ENCODE measurements around the gene CACNA2D4. TPM values are rescaled to one million over a fixed set of nuclear protein-coding genes. Genes with fewer than 3 reads are reported as not detected.

CACNA2D4 gene
- polyA plus RNA-seq, 3 donors, result 2.3 to 3.6 (median 2.5) TPM

GRCh38 chr12:1880153-1880845 lies 38.2 kb downstream of the CACNA2D4 start:
- no peak for DNase-seq (ENCODE audit: extremely low read depth in 1 of 11, low read depth in 9 of 11, low spot score in 4 of 11)

GRCh38 chr12:1879633-1880032 lies 38.8 kb downstream of the CACNA2D4 start:
- no peak for DNase-seq (ENCODE audit: extremely low read depth in 1 of 11, low read depth in 9 of 11, low spot score in 4 of 11)

GRCh38 chr12:1878695-1879094 lies 39.8 kb downstream of the CACNA2D4 start:
- no peak for DNase-seq (ENCODE audit: extremely low read depth in 1 of 11, low read depth in 9 of 11, low spot score in 4 of 11)

- no peak for DNase-seq (ENCODE audit: extremely low read depth in 1 of 11, low read depth in 9 of 11, low spot score in 4 of 11)
Measured at GRCh38 chr12:1878214-1878613, 40.2 kb downstream of the CACNA2D4 start.

GRCh38 chr12:1877169-1877878 lies 41.1 kb downstream of the CACNA2D4 start:
- DNase-seq (ENCODE audit: extremely low read depth in 1 of 11, low read depth in 9 of 11, low spot score in 4 of 11), result no peak

- DNase-seq (ENCODE audit: extremely low read depth in 1 of 11, low read depth in 9 of 11, low spot score in 4 of 11), result no peak
Measured at GRCh38 chr12:1876086-1876485, 42.4 kb downstream of the CACNA2D4 start.

GRCh38 chr12:1875608-1876007 lies 42.8 kb downstream of the CACNA2D4 start:
- no peak for DNase-seq (ENCODE audit: extremely low read depth in 1 of 11, low read depth in 9 of 11, low spot score in 4 of 11)

- no peak for DNase-seq (ENCODE audit: extremely low read depth in 1 of 11, low read depth in 9 of 11, low spot score in 4 of 11)
Measured at GRCh38 chr12:1873531-1874510, 44.6 kb downstream of the CACNA2D4 start.

GRCh38 chr12:1872448-1872847 lies 46.0 kb downstream of the CACNA2D4 start:
- no peak for DNase-seq (ENCODE audit: extremely low read depth in 1 of 11, low read depth in 9 of 11, low spot score in 4 of 11)

GRCh38 chr12:1872001-1872400 lies 46.5 kb downstream of the CACNA2D4 start:
- no peak for DNase-seq (ENCODE audit: extremely low read depth in 1 of 11, low read depth in 9 of 11, low spot score in 4 of 11)

GRCh38 chr12:1870998-1871917 lies 47.2 kb downstream of the CACNA2D4 start:
- DNase-seq (ENCODE audit: extremely low read depth in 1 of 11, low read depth in 9 of 11, low spot score in 4 of 11), result no peak

- no peak for DNase-seq (ENCODE audit: extremely low read depth in 1 of 11, low read depth in 9 of 11, low spot score in 4 of 11)
Measured at GRCh38 chr12:1870086-1870485, 48.4 kb downstream of the CACNA2D4 start.

GRCh38 chr12:1869145-1869544 lies 49.3 kb downstream of the CACNA2D4 start:
- DNase-seq (ENCODE audit: extremely low read depth in 1 of 11, low read depth in 9 of 11, low spot score in 4 of 11), result no peak

- DNase-seq (ENCODE audit: extremely low read depth in 1 of 11, low read depth in 9 of 11, low spot score in 4 of 11), result no peak
Measured at GRCh38 chr12:1865284-1865866, 53.1 kb downstream of the CACNA2D4 start.

- DNase-seq (ENCODE audit: extremely low read depth in 1 of 11, low read depth in 9 of 11, low spot score in 4 of 11), result no peak
Measured at GRCh38 chr12:1864867-1865266, 53.6 kb downstream of the CACNA2D4 start.

GRCh38 chr12:1864456-1864855 lies 54.0 kb downstream of the CACNA2D4 start:
- DNase-seq (ENCODE audit: extremely low read depth in 1 of 11, low read depth in 9 of 11, low spot score in 4 of 11), result no peak

GRCh38 chr12:1863823-1864222 lies 54.6 kb downstream of the CACNA2D4 start:
- DNase-seq (ENCODE audit: extremely low read depth in 1 of 11, low read depth in 9 of 11, low spot score in 4 of 11), result no peak

- no peak for DNase-seq (ENCODE audit: extremely low read depth in 1 of 11, low read depth in 9 of 11, low spot score in 4 of 11)
Measured at GRCh38 chr12:1862973-1863372, 55.5 kb downstream of the CACNA2D4 start.

All from renal cortex interstitium (tissue), 11 donors.